ENCODE results near the gene GSS.

Gene GSS

DNA sequence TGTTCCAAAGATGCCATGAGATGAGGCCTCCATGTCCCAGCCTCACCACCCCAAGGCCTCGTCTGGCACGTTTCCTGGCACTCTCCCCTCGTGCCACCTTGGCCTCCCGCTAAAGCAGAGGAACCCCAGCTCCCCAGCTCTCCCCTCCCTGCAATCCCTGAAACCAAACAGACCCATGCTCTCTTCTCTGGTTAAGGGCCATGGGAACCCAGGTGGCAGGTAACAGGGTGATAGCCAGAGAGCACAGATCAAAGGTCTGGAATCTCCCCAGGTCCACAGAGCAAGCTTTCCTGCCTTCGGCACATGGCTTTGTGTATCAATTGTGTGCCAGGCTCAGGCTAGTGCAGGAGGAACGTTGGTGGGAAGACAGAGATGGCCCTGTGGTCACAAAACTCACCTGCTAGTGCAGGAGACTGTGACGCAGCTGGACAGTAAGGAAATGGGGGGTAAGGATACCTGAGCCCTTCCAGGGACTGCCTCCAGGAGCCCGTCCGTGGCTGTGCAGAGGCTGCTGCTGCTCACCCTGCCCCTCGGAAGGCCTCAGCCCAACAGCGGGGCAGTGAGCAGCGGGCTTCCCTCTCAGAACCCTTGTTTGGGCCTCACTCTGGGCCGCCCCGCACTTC, 39.0 kb upstream of the GSS start:
- in situ Hi-C loops (cut with MboI; ENCODE audit: low sequenced_read_pairs) = no loop called here

- in situ Hi-C loops (cut with MboI; ENCODE audit: low sequenced_read_pairs) = no loop called here
Measured at GRCh38 chr20:34993941-34994508, 38.4 kb upstream of the GSS start.

- in situ Hi-C loops (cut with MboI; ENCODE audit: low sequenced_read_pairs) = no loop called here
Measured at GRCh38 chr20:34992751-34993417, 37.3 kb upstream of the GSS start.

DNA sequence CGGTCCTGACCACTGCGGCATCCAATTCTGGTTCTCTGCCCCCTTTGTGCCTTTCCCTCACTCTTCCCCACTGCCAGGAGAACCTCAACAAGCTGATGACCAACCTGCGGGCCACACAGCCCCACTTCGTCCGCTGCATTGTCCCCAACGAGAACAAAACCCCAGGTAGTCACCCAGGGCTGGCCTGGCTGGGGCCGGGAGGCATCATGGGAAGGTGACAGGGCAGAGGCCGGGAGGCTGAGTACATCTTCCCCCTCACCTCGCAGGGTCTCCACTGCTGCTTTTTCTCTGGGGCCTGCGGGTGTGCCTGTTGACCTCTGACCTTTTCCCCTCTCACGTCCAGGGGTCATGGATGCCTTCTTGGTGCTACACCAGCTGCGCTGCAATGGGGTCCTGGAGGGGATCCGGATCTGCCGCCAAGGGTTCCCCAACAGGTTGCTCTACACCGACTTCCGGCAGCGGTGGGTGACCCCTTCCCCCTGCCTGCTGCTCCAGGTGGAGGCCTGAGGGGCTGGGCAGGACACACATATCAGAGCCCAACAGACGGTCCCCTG, 35.1 kb upstream of the GSS start:
- in situ Hi-C loops (cut with MboI; ENCODE audit: low sequenced_read_pairs) = no loop called here

- in situ Hi-C loops (cut with MboI; ENCODE audit: low sequenced_read_pairs) = no loop called here
Measured at GRCh38 chr20:34990231-34990630, 34.6 kb upstream of the GSS start.

DNA sequence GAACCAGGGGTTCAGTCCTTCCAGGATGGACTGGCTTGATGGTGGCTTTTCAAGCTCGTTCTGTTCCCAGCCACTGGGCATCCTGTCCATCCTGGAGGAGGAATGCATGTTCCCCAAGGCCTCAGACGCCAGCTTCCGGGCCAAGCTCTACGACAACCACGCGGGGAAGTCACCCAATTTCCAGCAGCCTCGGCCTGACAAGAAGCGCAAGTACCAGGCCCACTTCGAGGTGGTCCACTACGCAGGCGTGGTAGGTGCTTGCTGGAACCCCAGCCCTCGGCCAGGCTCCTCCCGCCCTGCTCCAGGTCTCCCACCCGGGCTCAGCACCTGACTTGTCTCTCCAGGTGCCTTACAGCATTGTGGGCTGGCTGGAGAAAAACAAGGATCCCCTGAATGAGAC, 34.1 kb upstream of the GSS start:
- in situ Hi-C loops (cut with MboI; ENCODE audit: low sequenced_read_pairs) = no loop called here

DNA sequence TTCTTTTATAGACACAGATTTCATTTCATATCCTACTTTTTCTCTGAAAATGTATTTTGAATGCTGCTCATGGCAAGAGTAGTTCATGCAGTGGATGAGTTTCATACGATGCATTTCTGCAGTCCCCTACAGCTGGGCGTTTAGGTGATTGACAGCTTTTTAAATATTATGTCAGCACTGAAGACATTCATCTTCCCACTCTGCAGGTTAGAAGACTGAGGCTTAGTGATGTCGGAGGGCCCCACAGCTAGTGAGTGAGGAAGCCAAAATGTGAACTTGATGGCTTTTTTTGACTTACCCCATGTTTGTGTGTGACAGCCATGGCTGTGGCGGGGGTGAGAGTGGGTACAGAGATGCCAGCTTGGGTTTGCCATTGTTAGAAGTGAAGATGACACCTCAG, 33.5 kb upstream of the GSS start:
- in situ Hi-C loops (cut with MboI; ENCODE audit: low sequenced_read_pairs) = no loop called here

DNA sequence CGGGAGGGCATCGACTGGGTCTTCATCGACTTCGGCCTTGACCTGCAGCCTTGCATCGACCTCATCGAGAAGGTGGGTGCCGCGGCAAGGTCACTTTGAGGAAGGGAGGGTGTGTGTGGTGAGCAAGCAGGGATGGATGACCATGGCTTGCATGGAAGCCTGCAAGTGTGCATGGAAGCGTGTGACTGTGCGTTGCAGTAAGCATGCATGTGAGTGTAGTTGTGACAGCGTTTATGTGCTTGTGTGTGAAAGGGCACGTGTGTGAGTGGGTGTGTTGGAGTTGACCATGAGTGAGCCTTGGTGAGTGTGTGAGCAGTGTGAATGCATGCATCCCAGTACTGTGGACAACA, 32.6 kb upstream of the GSS start:
- in situ Hi-C loops (cut with MboI; ENCODE audit: low sequenced_read_pairs) = no loop called here

- in situ Hi-C loops (cut with MboI; ENCODE audit: low sequenced_read_pairs) = no loop called here
Measured at GRCh38 chr20:34987288-34988190, 31.9 kb upstream of the GSS start.

- in situ Hi-C loops (cut with MboI; ENCODE audit: low sequenced_read_pairs) = no loop called here
Measured at GRCh38 chr20:34986311-34987287, 31.0 kb upstream of the GSS start.

DNA sequence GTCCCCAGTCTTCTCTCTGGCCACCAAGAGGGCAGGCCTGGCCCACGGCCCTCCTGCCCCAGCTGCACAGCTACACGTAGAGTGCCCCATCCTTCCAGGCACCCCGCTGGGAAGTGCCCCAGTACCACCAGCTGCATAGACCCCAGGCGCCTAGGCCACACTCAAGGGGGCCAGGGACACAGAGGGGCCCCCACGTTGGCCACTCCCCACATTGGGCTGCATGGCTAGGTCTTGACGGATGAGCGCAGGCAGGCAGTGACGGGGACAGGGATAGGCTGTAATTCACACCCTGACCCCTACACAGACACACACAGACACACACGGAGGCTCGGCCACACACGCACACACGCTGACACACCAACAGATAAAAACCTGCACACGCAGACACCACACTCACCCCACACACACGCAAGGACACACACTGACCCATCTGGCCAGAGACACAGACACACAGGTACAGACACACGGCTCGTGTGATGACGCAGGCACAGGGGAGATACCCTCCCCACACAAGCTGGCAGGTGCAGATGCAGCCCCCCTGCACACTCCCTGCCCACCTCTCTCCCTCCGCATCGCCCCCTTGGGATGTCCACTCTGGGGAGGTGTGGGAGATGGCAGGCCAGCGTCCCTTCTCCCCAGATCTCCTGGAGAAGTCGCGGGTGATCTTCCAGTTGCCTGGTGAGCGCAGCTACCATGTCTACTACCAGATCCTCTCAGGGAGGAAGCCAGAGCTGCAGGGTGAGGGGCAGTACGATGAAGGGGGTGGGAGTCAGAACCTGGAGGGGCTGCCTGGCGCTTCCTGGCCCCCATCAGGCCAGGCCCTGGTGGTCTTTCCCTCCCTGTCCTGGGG, 30.1 kb upstream of the GSS start:
- in situ Hi-C loops (cut with MboI; ENCODE audit: low sequenced_read_pairs) = no loop called here

DNA sequence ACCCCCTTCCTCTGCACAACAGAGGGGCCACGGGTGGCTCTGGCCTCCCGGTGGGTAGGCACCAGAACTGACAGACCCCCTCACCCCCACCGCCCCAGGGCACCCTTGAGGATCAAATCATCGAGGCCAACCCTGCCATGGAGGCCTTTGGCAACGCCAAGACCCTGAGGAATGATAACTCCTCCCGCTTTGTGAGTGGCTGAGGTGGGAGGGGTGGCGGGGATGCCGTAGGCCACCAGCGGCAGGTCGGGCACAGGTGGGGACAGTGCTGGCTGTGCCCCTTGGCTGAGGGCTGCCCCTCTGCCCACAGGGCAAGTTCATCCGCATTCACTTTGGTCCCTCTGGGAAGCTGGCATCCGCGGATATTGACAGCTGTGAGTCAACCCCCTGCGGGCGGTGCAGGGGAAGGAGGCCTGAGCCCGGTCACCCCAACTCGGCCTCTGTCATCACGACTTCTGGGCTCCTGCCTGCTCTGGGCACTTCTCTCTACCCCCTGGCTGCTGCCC, 29.2 kb upstream of the GSS start:
- in situ Hi-C loops (cut with MboI; ENCODE audit: low sequenced_read_pairs) = no loop called here

- in situ Hi-C loops (cut with MboI; ENCODE audit: low sequenced_read_pairs) = no loop called here
Measured at GRCh38 chr20:34983995-34984735, 28.6 kb upstream of the GSS start.

DNA sequence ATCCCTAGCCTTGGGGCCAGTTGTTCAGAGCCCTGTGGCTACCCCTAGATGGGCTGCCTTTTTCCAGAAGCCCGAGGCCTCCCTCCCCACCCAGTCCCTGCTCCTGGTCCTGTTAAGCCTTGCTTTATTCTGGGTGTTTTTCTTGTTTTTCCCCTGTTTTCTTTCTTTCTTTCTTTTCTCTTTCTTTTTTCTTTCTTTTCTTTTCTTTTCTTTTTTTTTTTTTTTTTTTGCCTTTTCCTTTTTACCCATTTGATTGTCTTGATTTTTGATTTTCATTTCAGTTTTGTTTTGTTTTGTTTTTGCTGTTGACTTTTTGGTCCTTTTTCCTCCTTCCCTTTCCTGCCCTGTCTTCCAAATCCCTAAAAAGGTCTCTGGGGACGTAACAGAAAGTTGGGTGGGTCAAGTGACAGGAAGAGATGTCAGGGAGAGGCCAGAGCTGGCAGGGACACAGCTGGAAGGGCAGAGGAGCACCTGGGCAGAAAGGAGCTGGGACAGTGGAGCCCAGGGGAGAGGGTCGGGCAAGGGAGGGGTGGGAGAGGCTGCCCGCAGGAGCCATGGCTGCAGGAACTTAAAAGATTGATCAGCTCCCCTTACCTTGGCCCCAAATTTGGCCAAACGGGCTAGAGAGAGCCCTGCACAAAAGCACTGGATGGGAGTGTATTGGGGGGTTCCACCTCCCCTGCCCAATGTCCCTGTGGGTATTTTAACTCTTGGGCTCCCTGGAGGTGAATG, 27.6 kb upstream of the GSS start:
- in situ Hi-C loops (cut with MboI; ENCODE audit: low sequenced_read_pairs) = no loop called here

- in situ Hi-C loops (cut with MboI; ENCODE audit: low sequenced_read_pairs) = no loop called here
Measured at GRCh38 chr20:34982270-34983088, 26.9 kb upstream of the GSS start.

DNA sequence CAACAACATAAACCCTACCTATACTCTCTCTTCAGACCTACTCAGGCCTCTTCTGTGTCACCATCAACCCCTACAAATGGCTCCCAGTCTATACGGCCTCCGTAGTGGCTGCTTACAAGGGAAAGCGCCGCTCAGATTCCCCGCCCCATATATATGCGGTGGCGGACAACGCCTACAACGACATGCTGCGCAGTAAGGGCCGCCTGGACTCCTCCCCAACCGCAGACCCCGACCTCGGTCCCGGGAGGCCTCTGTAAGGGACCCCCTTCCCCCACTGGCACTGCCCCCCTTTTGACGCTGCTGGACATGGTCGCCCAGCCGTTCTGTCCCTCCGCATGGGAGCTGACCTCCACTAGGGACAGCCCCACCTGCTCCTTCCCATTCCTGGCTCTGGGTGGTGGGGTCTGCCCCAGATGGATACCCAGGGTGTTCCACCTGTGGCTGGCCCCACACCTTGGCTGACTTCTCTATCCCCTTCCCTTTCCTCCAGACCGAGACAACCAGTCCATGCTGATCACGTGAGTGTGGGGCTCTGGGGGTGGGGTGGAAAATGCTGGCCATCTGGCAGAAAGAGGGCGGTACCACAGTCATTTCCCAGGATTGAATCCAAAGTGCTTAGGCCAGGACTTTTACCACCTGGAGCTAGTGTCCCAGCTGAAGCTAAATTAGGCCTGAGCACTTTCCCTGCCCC, 25.1 kb upstream of the GSS start:
- in situ Hi-C loops (cut with MboI; ENCODE audit: low sequenced_read_pairs) = no loop called here

Measured in HL-60/S4 (cell line).